Fibroblast of peridontal ligament (primary cell): ENCODE results near the gene CHDH.

Experiments
- DNase-seq: peaks from one replicate; pipeline ENCODE4 v3.0.0-alpha.2; 2010; ENCODE audit errors: extremely low read depth

Gene CHDH

GRCh38 chr3:53846134-53846850 lies at the start of gene CHDH, which contains the start of gene IL17RB:
CHDH (minus strand) TSS chr3:53846419; CDS start chr3:53824008, 22,411 bp downstream.
IL17RB (plus strand) TSS chr3:53846568; CDS start chr3:53846589, 21 bp downstream.
- no peak for DNase-seq

GRCh38 chr3:53892286-53892637 lies 46.0 kb upstream of the CHDH start:
- no peak for DNase-seq

GRCh38 chr3:53891497-53892285 lies 45.5 kb upstream of the CHDH start, which contains the start of gene SELENOK:
SELENOK (minus strand) TSS chr3:53891859.
- peak; percentile 99 for DNase-seq

- DNase-seq: peak; percentile 37
These were observed 44.7 kb upstream of the CHDH start for GRCh38 chr3:53890726-53891475.

GRCh38 chr3:53888232-53888631 lies 42.0 kb upstream of the CHDH start:
- DNase-seq: no peak

GRCh38 chr3:53887446-53887845 lies 41.2 kb upstream of the CHDH start:
- no peak for DNase-seq

- no peak for DNase-seq
These were observed 39.0 kb upstream of the CHDH start for GRCh38 chr3:53885239-53885638.

GRCh38 chr3:53884623-53885022 lies 38.4 kb upstream of the CHDH start:
- no peak for DNase-seq

- no peak for DNase-seq
These were observed 36.8 kb upstream of the CHDH start for GRCh38 chr3:53883008-53883407.

- DNase-seq: peak; percentile 78
These were observed 35.7 kb upstream of the CHDH start, which contains the start of gene ACTR8 for GRCh38 chr3:53881691-53882593. ACTR8 (minus strand) TSS chr3:53882152; CDS start chr3:53882101, 51 bp downstream.

GRCh38 chr3:53880396-53881345 lies 34.5 kb upstream of the CHDH start:
- DNase-seq: peak; percentile 31

GRCh38 chr3:53865732-53866499 lies 19.7 kb upstream of the CHDH start:
- no peak for DNase-seq

GRCh38 chr3:53863145-53863544 lies 16.9 kb upstream of the CHDH start:
- no peak for DNase-seq

- DNase-seq: no peak
These were observed 16.0 kb upstream of the CHDH start for GRCh38 chr3:53862241-53862640.

- no peak for DNase-seq
These were observed 14.0 kb upstream of the CHDH start for GRCh38 chr3:53860196-53860595.

GRCh38 chr3:53859178-53859577 lies 13.0 kb upstream of the CHDH start:
- DNase-seq: no peak

- DNase-seq: no peak
These were observed 12.0 kb upstream of the CHDH start for GRCh38 chr3:53858096-53858741.

- no peak for DNase-seq
These were observed 10.7 kb upstream of the CHDH start for GRCh38 chr3:53856964-53857363.

GRCh38 chr3:53850895-53851294 lies 4.7 kb upstream of the CHDH start:
- DNase-seq: peak; percentile 57
